WTC11 (cell line): ENCODE measurements around the gene MTURN. TPM values are rescaled to one million over a fixed set of nuclear protein-coding genes. Genes with fewer than 3 reads are reported as not detected.
A peak's percentile ranks its signal among the peaks of the same experiment; 100 is the strongest.

Experiments used
- ATAC-seq: fragments of 200-7000 bp; cut with Tn5 transposase; 2 replicates; pipeline ENCODE4 v1.10.0; 2021; ENCODE audit warnings: mild to moderate bottlenecking, moderate library complexity
- CTCF ChIA-PET: fragments of 300-600 bp; sonication (Branson Sonifier 250); formaldehyde crosslinking; loops from one replicate; lab custom pipeline; 2021; ENCODE audit warnings: antibody characterized with exemption; lab: Charles Lee
- POLR2A ChIA-PET: fragments of 350-600 bp; sonication (Branson Sonifier 250); formaldehyde crosslinking; loops from one replicate; lab custom pipeline; 2021; ENCODE audit warnings: antibody characterized with exemption; lab: Charles Lee
- DNase-seq: peaks from one replicate; pipeline ENCODE4 v3.0.0; 2021; ENCODE audit warnings: low spot score
- H3K27ac Mint-ChIP-seq: 2 replicates; pipeline ENCODE4 v1.8.0; 2021; ENCODE audit warnings: mixed read lengths
- H3K27me3 Mint-ChIP-seq: 2 replicates; pipeline ENCODE4 v1.8.0; 2021; ENCODE audit warnings: low read depth, mild to moderate bottlenecking, moderate library complexity, mixed read lengths
- H3K36me3 Mint-ChIP-seq: 2 replicates; pipeline ENCODE4 v1.8.0; 2021; ENCODE audit warnings: mixed read lengths
- H3K4me1 Mint-ChIP-seq: 2 replicates; pipeline ENCODE4 v1.8.0; 2022; ENCODE audit warnings: mixed read lengths
- H3K4me3 Mint-ChIP-seq: 2 replicates; pipeline ENCODE4 v1.8.0; 2021; ENCODE audit warnings: mild to moderate bottlenecking, moderate library complexity, mixed read lengths
- H3K9me3 Mint-ChIP-seq: 2 replicates; pipeline ENCODE4 v1.8.0; 2021; ENCODE audit warnings: mixed read lengths
- CBFB ChIP-seq: sonication (generic); formaldehyde crosslinking; IDR thresholded peaks from 2 replicates; pipeline ENCODE4 v1.8.1; 2022; ENCODE audit warnings: mild to moderate bottlenecking, low read depth, missing genetic modification reagents
- CREM ChIP-seq: sonication (generic); formaldehyde crosslinking; IDR thresholded peaks from 2 replicates; pipeline ENCODE4 v1.8.1; 2022; ENCODE audit warnings: mild to moderate bottlenecking, missing genetic modification reagents, moderate library complexity
- EMX1 ChIP-seq: fragments of 250-450 bp; sonication (Bioruptor Pico); IDR thresholded peaks from 2 replicates; pipeline ENCODE4 v1.8.0; 2021; ENCODE audit warnings: mild to moderate bottlenecking
- ETV6 ChIP-seq: sonication (generic); formaldehyde crosslinking; IDR thresholded peaks from 2 replicates; pipeline ENCODE4 v1.8.1; 2022; ENCODE audit warnings: mild to moderate bottlenecking, missing genetic modification reagents
- FOXJ3 ChIP-seq: sonication (generic); formaldehyde crosslinking; IDR thresholded peaks from 2 replicates; pipeline ENCODE4 v1.9.0; 2021; ENCODE audit warnings: missing genetic modification reagents, mild to moderate bottlenecking, borderline replicate concordance
- FOXP1 ChIP-seq: sonication (generic); formaldehyde crosslinking; IDR thresholded peaks from 2 replicates; pipeline ENCODE4 v1.8.0; 2022; ENCODE audit warnings: missing genetic modification reagents, mild to moderate bottlenecking, moderate library complexity, borderline replicate concordance
- JAZF1 ChIP-seq: fragments of 250-450 bp; sonication (Bioruptor Pico); IDR thresholded peaks from 2 replicates; pipeline ENCODE4 v1.9.0; 2021; ENCODE audit warnings: moderate library complexity, mild to moderate bottlenecking, inconsistent platforms
- MYBL2 ChIP-seq: sonication (generic); formaldehyde crosslinking; IDR thresholded peaks from 2 replicates; pipeline ENCODE4 v1.8.1; 2023; ENCODE audit warnings: mild to moderate bottlenecking, moderate library complexity, missing genetic modification reagents
- RORB ChIP-seq: fragments of 250-450 bp; sonication (Bioruptor Pico); IDR thresholded peaks from 2 replicates; pipeline ENCODE4 v1.9.0; 2021; ENCODE audit warnings: mild to moderate bottlenecking
- SMAD4 ChIP-seq: sonication (generic); formaldehyde crosslinking; IDR thresholded peaks from 2 replicates; pipeline ENCODE4 v1.8.0; 2022; ENCODE audit warnings: mild to moderate bottlenecking, missing genetic modification reagents
- TP53 ChIP-seq: sonication (generic); formaldehyde crosslinking; IDR thresholded peaks from 2 replicates; pipeline ENCODE4 v1.8.1; 2023; ENCODE audit warnings: mild to moderate bottlenecking, missing genetic modification reagents
- ZNF317 ChIP-seq: sonication (generic); formaldehyde crosslinking; IDR thresholded peaks from 2 replicates; pipeline ENCODE4 v1.8.1; 2023; ENCODE audit warnings: low read depth, mild to moderate bottlenecking, moderate library complexity, missing genetic modification reagents, borderline replicate concordance
- ZNF671 ChIP-seq: fragments of 250-450 bp; sonication (Bioruptor Pico); IDR thresholded peaks from 2 replicates; pipeline ENCODE4 v1.8.0; 2021; ENCODE audit warnings: mild to moderate bottlenecking
- total RNA-seq: library from RNA; stranded (reverse); gene quantifications from 3 replicates; pipeline ENCODE4 v1.2.3, GENCODE V29; 2021
- TF ChIP-seq, protein P1 (sequence below): sonication (generic); formaldehyde crosslinking; IDR thresholded peaks from 2 replicates; pipeline ENCODE4 v1.8.1; 2023; ENCODE audit warnings: mild to moderate bottlenecking, moderate library complexity, missing genetic modification reagents
- TF ChIP-seq, protein P2 (sequence below): sonication (generic); formaldehyde crosslinking; IDR thresholded peaks from 2 replicates; pipeline ENCODE4 v1.8.1; 2022; ENCODE audit warnings: low read depth, mild to moderate bottlenecking, moderate library complexity, missing genetic modification reagents, borderline replicate concordance
- TF ChIP-seq, protein P3 (sequence below): sonication (generic); formaldehyde crosslinking; IDR thresholded peaks from 2 replicates; pipeline ENCODE4 v1.8.0; 2022; ENCODE audit warnings: mild to moderate bottlenecking, missing genetic modification reagents
- TF ChIP-seq, protein P4 (sequence below): sonication (generic); formaldehyde crosslinking; IDR thresholded peaks from 2 replicates; pipeline ENCODE4 v1.8.1; 2023; ENCODE audit warnings: mild to moderate bottlenecking, missing genetic modification reagents
- TF ChIP-seq, protein P5 (sequence below): sonication (generic); formaldehyde crosslinking; IDR thresholded peaks from 2 replicates; pipeline ENCODE4 v1.8.0; 2022; ENCODE audit warnings: missing genetic modification reagents
- TF ChIP-seq, protein P6 (sequence below): fragments of 250-450 bp; sonication (Bioruptor Pico); IDR thresholded peaks from 2 replicates; pipeline ENCODE4 v1.8.0; 2021; ENCODE audit warnings: mild to moderate bottlenecking
- TF ChIP-seq, protein P7 (sequence below): fragments of 250-450 bp; sonication (Bioruptor Pico); IDR thresholded peaks from 2 replicates; pipeline ENCODE4 v1.9.0; 2021; ENCODE audit warnings: mild to moderate bottlenecking, borderline replicate concordance
- TF ChIP-seq, protein P8 (sequence below): sonication (generic); formaldehyde crosslinking; IDR thresholded peaks from 2 replicates; pipeline ENCODE4 v1.8.0; 2023; ENCODE audit warnings: missing genetic modification reagents

MTURN gene
- total RNA-seq, 1 experiment from 2014 or later: 5.0 TPM

DNA sequence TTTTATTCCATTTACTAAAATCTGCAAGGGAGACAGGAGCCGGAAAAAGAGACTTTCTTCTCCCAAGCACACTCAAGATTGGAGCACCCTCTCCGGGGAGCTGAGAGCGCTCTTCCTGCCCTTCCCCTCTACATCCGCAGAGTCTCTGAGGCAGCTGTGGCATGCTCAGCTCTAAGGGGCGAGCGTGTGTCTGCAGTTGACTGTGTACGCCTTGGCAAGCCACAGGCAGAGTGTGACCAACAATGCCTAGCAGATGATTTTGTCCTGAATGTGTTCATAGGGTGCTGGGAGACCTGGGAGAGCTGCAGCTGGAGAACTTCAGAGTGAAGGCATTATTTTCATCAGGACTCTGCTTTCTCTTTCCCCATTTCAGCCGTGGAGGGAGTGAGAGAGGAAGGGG, 20.7 kb downstream of the MTURN start (continued):
- no peak for TF ChIP-seq TP53 (CRISPR knock-in tag)
- TF ChIP-seq, protein P1, sequence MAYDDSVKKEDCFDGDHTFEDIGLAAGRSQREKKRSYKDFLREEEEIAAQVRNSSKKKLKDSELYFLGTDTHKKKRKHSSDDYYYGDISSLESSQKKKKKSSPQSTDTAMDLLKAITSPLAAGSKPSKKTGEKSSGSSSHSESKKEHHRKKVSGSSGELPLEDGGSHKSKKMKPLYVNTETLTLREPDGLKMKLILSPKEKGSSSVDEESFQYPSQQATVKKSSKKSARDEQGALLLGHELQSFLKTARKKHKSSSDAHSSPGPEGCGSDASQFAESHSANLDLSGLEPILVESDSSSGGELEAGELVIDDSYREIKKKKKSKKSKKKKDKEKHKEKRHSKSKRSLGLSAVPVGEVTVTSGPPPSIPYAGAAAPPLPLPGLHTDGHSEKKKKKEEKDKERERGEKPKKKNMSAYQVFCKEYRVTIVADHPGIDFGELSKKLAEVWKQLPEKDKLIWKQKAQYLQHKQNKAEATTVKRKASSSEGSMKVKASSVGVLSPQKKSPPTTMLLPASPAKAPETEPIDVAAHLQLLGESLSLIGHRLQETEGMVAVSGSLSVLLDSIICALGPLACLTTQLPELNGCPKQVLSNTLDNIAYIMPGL (CRISPR knock-in tag): no peak
- TF ChIP-seq CBFB (CRISPR knock-in tag): no peak
- no peak for TF ChIP-seq ZNF317 (CRISPR knock-in tag)
- TF ChIP-seq SMAD4 (CRISPR knock-in tag): no peak
- TF ChIP-seq RORB (CRISPR knock-in tag): no peak
- no peak for TF ChIP-seq JAZF1 (CRISPR knock-in tag)
- TF ChIP-seq, protein P2, sequence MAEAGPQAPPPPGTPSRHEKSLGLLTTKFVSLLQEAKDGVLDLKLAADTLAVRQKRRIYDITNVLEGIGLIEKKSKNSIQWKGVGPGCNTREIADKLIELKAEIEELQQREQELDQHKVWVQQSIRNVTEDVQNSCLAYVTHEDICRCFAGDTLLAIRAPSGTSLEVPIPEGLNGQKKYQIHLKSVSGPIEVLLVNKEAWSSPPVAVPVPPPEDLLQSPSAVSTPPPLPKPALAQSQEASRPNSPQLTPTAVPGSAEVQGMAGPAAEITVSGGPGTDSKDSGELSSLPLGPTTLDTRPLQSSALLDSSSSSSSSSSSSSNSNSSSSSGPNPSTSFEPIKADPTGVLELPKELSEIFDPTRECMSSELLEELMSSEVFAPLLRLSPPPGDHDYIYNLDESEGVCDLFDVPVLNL (CRISPR knock-in tag): no peak
- TF ChIP-seq, protein P3, sequence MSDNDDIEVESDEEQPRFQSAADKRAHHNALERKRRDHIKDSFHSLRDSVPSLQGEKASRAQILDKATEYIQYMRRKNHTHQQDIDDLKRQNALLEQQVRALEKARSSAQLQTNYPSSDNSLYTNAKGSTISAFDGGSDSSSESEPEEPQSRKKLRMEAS (CRISPR knock-in tag): no peak
- no peak for TF ChIP-seq FOXP1 (CRISPR knock-in tag)

DNA sequence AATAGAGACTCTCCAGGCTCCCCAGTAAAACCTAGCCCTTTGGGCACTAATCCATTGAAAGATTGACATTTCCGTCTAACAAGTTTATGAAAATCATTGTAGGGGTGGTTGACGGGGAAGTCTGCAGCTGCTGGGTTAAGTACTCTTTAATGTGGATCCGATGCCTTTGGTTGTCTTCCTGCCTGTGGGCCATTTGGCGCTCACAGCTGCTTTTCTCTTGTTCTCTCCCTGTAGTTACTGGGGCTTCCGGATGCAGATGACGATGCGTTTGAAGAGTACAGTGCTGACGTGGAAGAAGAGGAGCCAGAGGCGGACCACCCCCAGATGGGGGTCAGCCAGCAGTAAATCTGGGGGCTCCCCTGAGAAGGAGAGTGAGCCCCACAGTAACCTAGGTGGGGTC, 22.4 kb downstream of the MTURN start:
- Mint-ChIP-seq H3K4me1 (peaks cover 53% of the 10 kb centered on the region), H3K4me3 (no peak overlapping the region), H3K27ac (peak overlapping the region; percentile 64), H3K36me3 (no peaks in the 10 kb centered on the region), H3K9me3 (no peaks in the 10 kb centered on the region), H3K27me3 (no peaks in the 10 kb centered on the region)
- ATAC-seq (peak; percentile 31), DNase-seq (no peak)
- CTCF ChIA-PET: interaction anchor here (0.6 to 1.2 kb wide), 4 partner anchors 96 to 594 kb away, joined by 3 to 5 read pairs (median 4); no protein-coding TSS in a partner anchor
- TF ChIP-seq CREM: no peak
- no peak for TF ChIP-seq MYBL2 (CRISPR knock-in tag)
- TF ChIP-seq FOXJ3 (CRISPR knock-in tag): no peak
- no peak for TF ChIP-seq EMX1 (CRISPR knock-in tag)
- TF ChIP-seq, protein P4, sequence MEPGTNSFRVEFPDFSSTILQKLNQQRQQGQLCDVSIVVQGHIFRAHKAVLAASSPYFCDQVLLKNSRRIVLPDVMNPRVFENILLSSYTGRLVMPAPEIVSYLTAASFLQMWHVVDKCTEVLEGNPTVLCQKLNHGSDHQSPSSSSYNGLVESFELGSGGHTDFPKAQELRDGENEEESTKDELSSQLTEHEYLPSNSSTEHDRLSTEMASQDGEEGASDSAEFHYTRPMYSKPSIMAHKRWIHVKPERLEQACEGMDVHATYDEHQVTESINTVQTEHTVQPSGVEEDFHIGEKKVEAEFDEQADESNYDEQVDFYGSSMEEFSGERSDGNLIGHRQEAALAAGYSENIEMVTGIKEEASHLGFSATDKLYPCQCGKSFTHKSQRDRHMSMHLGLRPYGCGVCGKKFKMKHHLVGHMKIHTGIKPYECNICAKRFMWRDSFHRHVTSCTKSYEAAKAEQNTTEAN (CRISPR knock-in tag): no peak
- TF ChIP-seq, protein P3 (CRISPR knock-in tag): no peak
- no peak for TF ChIP-seq ZNF671 (CRISPR knock-in tag)
- TF ChIP-seq, protein P5, sequence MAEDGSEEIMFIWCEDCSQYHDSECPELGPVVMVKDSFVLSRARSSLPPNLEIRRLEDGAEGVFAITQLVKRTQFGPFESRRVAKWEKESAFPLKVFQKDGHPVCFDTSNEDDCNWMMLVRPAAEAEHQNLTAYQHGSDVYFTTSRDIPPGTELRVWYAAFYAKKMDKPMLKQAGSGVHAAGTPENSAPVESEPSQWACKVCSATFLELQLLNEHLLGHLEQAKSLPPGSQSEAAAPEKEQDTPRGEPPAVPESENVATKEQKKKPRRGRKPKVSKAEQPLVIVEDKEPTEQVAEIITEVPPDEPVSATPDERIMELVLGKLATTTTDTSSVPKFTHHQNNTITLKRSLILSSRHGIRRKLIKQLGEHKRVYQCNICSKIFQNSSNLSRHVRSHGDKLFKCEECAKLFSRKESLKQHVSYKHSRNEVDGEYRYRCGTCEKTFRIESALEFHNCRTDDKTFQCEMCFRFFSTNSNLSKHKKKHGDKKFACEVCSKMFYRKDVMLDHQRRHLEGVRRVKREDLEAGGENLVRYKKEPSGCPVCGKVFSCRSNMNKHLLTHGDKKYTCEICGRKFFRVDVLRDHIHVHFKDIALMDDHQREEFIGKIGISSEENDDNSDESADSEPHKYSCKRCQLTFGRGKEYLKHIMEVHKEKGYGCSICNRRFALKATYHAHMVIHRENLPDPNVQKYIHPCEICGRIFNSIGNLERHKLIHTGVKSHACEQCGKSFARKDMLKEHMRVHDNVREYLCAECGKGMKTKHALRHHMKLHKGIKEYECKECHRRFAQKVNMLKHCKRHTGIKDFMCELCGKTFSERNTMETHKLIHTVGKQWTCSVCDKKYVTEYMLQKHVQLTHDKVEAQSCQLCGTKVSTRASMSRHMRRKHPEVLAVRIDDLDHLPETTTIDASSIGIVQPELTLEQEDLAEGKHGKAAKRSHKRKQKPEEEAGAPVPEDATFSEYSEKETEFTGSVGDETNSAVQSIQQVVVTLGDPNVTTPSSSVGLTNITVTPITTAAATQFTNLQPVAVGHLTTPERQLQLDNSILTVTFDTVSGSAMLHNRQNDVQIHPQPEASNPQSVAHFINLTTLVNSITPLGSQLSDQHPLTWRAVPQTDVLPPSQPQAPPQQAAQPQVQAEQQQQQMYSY (CRISPR knock-in tag): no peak
- TF ChIP-seq, protein P6, sequence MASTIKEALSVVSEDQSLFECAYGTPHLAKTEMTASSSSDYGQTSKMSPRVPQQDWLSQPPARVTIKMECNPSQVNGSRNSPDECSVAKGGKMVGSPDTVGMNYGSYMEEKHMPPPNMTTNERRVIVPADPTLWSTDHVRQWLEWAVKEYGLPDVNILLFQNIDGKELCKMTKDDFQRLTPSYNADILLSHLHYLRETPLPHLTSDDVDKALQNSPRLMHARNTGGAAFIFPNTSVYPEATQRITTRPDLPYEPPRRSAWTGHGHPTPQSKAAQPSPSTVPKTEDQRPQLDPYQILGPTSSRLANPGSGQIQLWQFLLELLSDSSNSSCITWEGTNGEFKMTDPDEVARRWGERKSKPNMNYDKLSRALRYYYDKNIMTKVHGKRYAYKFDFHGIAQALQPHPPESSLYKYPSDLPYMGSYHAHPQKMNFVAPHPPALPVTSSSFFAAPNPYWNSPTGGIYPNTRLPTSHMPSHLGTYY (CRISPR knock-in tag): no peak
- TF ChIP-seq, protein P7, sequence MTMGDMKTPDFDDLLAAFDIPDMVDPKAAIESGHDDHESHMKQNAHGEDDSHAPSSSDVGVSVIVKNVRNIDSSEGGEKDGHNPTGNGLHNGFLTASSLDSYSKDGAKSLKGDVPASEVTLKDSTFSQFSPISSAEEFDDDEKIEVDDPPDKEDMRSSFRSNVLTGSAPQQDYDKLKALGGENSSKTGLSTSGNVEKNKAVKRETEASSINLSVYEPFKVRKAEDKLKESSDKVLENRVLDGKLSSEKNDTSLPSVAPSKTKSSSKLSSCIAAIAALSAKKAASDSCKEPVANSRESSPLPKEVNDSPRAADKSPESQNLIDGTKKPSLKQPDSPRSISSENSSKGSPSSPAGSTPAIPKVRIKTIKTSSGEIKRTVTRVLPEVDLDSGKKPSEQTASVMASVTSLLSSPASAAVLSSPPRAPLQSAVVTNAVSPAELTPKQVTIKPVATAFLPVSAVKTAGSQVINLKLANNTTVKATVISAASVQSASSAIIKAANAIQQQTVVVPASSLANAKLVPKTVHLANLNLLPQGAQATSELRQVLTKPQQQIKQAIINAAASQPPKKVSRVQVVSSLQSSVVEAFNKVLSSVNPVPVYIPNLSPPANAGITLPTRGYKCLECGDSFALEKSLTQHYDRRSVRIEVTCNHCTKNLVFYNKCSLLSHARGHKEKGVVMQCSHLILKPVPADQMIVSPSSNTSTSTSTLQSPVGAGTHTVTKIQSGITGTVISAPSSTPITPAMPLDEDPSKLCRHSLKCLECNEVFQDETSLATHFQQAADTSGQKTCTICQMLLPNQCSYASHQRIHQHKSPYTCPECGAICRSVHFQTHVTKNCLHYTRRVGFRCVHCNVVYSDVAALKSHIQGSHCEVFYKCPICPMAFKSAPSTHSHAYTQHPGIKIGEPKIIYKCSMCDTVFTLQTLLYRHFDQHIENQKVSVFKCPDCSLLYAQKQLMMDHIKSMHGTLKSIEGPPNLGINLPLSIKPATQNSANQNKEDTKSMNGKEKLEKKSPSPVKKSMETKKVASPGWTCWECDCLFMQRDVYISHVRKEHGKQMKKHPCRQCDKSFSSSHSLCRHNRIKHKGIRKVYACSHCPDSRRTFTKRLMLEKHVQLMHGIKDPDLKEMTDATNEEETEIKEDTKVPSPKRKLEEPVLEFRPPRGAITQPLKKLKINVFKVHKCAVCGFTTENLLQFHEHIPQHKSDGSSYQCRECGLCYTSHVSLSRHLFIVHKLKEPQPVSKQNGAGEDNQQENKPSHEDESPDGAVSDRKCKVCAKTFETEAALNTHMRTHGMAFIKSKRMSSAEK (CRISPR knock-in tag): no peak
- TF ChIP-seq, protein P8, sequence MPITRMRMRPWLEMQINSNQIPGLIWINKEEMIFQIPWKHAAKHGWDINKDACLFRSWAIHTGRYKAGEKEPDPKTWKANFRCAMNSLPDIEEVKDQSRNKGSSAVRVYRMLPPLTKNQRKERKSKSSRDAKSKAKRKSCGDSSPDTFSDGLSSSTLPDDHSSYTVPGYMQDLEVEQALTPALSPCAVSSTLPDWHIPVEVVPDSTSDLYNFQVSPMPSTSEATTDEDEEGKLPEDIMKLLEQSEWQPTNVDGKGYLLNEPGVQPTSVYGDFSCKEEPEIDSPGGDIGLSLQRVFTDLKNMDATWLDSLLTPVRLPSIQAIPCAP (CRISPR knock-in tag): no peak
- TF ChIP-seq ETV6 (CRISPR knock-in tag): no peak
- POLR2A ChIA-PET: interaction anchor here (0.9 kb wide), 1 partner anchor 9 kb away, joined by 3 read pairs; no protein-coding TSS in a partner anchor
